Right lobe of liver (tissue), 6 donors: ENCODE measurements around the gene SLC10A3. TPM values are rescaled to one million over a fixed set of nuclear protein-coding genes. Genes with fewer than 3 reads are reported as not detected.

Experiments
- ATAC-seq, 4 donors: fragments of 200-7000 bp; cut with Tn5 transposase; one replicate each; pipeline ENCODE4 v1.9.1; 2020; ENCODE audit warnings: mild to moderate bottlenecking in 4 of 4, moderate library complexity in 4 of 4
- DNase-seq, 3 donors: peaks; one replicate each; pipeline ENCODE4 v3.0.0-alpha.2; 2020
- H3K27ac ChIP-seq, 3 donors: fragments of 200-600 bp; one replicate each; pipeline ENCODE4 v1.8.0; 2022
- H3K27me3 ChIP-seq, 2 donors: fragments of 200-600 bp; one replicate each; pipeline ENCODE4 v1.8.0; 2022
- H3K36me3 ChIP-seq, 4 donors: fragments of 200-600 bp; sonication (generic) in 1 of 4; one replicate each; pipeline versions ENCODE4 v1.5.1 to v1.8.0; 2017 to 2022; ENCODE audit warnings: control low read depth in 1 of 4
- H3K4me1 ChIP-seq, 4 donors: fragments of 200-600 bp; sonication (generic) in 1 of 4; one replicate each; pipeline versions ENCODE4 v1.5.1 to v1.8.0; 2017 to 2022; ENCODE audit warnings: control low read depth in 1 of 4
- H3K4me3 ChIP-seq, 3 donors: fragments of 200-600 bp; one replicate each; pipeline ENCODE4 v1.8.0; 2022
- H3K9me3 ChIP-seq, 4 donors: fragments of 200-600 bp; sonication (generic) in 1 of 4; one replicate each; pipeline versions ENCODE4 v1.5.1 to v1.8.0; 2017 to 2022; ENCODE audit warnings: control low read depth in 1 of 4
- CTCF ChIP-seq, 4 donors: fragments of 200-600 bp in 3 of 4; fragments of 450-650 bp in 1 of 4; IDR thresholded peaks; one replicate each; pipeline versions ENCODE4 v1.5.1 to v1.8.0; 2016 to 2022; ENCODE audit warnings: antibody characterized with exemption in 4 of 4, mild to moderate bottlenecking in 2 of 4
- POLR2A ChIP-seq: fragments of 450-650 bp; IDR thresholded peaks from one replicate; pipeline ENCODE4 v1.6.1; 2017; ENCODE audit warnings: antibody characterized with exemption, mild to moderate bottlenecking
- WGBS: methylation state at CpG from one replicate; pipeline ENCODE4 v1.1.6; 2018; ENCODE audit warnings: low coverage, low lambda C conversion rate; ENCODE audit not compliant: insufficient coverage; ENCODE audit errors: missing lambda C conversion rate; 5-methylcytosine and 5-hydroxymethylcytosine counted together
- intact Hi-C, 2 donors: fragments of 100-400 bp; cut with DNase I; formaldehyde crosslinking; loops; one replicate each; pipeline versions ENCODE4 v1.11.2 to v1.14.1; 2022
- total RNA-seq, 6 experiments: library from RNA; depleted of rRNA in 2 of 6; stranded (reverse); fragments of >200 nt in 2 of 6; fragmentation: NEBNext Ultra II Directional in 3 of 6; extraction: Animal tissue kit (Norgen Biotek cat#: 25700) in 3 of 6; gene quantifications; one replicate each; pipeline versions ENCODE4 v1.1.0 to v1.2.4, GENCODE V29; 2016 to 2023
- donor health status: DM: no; HTN: yes; CAD: no.
- donor health status: DM: no; HTN: no; CAD: no.
- donor health status: DM: no; HTN: no; CAD: no.
- donor health status: DM: no; HTN: yes; CAD: no.
- donor health status: DM: no; HTN: yes; CAD: no.

Gene SLC10A3
- total RNA-seq, 6 experiments from 2014 or later, result 3.0 to 15.2 (median 5.1) TPM

GRCh38 chrX:154471839-154472684, 18.4 kb downstream of the SLC10A3 start:
- intact Hi-C loops, result no loop called here
- ATAC-seq (no peak), DNase-seq (peak in 1 of 3 donors; percentile 19)
- TF ChIP-seq CTCF (IDR thresholded peaks at IDR 0.05) (no peak), POLR2A (no peak)
- no peak overlapping the region for H3K4me3 ChIP-seq
- H3K36me3 ChIP-seq, result no peaks in the 10 kb centered on the region
- H3K27ac ChIP-seq, result no peak overlapping the region
- H3K27me3 ChIP-seq, result no peaks in the 10 kb centered on the region
- no peaks in the 10 kb centered on the region for H3K4me1 ChIP-seq
- H3K9me3 ChIP-seq, result no peaks in the 10 kb centered on the region
- WGBS, result 48% methylated on average over 8 of the region's 23 CpGs

- no peak overlapping the region for H3K27ac ChIP-seq
- WGBS, result 86% methylated on average over 2 of the region's 23 CpGs
- no peaks in the 10 kb centered on the region for H3K9me3 ChIP-seq
- no peak overlapping the region for H3K4me3 ChIP-seq
- H3K4me1 ChIP-seq, result no peaks in the 10 kb centered on the region
- DNase-seq (no peak), ATAC-seq (no peak)
- intact Hi-C loops, result no loop called here
- no peaks in the 10 kb centered on the region for H3K27me3 ChIP-seq
- no peak for TF ChIP-seq CTCF (IDR thresholded peaks at IDR 0.05)
- no peak for TF ChIP-seq POLR2A
- no peaks in the 10 kb centered on the region for H3K36me3 ChIP-seq
Observed at GRCh38 chrX:154470914-154471568, 19.4 kb downstream of the SLC10A3 start.

- H3K36me3 ChIP-seq, result no peaks in the 10 kb centered on the region
- no peaks in the 10 kb centered on the region for H3K9me3 ChIP-seq
- no peak overlapping the region for H3K27ac ChIP-seq
- no peaks in the 10 kb centered on the region for H3K4me1 ChIP-seq
- TF ChIP-seq POLR2A, result no peak
- no peak for TF ChIP-seq CTCF (IDR thresholded peaks at IDR 0.05)
- H3K4me3 ChIP-seq, result no peak overlapping the region
- no peaks in the 10 kb centered on the region for H3K27me3 ChIP-seq
- ATAC-seq (no peak), DNase-seq (peak in 1 of 3 donors; percentile 16)
- WGBS, result no CpG with 5 or more reads among the region's 14 CpGs
- intact Hi-C loops, result no loop called here
Observed at GRCh38 chrX:154470434-154470833, 20.0 kb downstream of the SLC10A3 start.

- no peak for ATAC-seq
- no peak overlapping the region for H3K4me3 ChIP-seq
- peak in 1 of 3 donors; percentile 14 for DNase-seq
- H3K27ac ChIP-seq, result no peak overlapping the region
- no CpG with 5 or more reads among the region's 18 CpGs for WGBS
- no peaks in the 10 kb centered on the region for H3K27me3 ChIP-seq
- TF ChIP-seq CTCF (IDR thresholded peaks at IDR 0.05), result no peak
- H3K9me3 ChIP-seq, result no peaks in the 10 kb centered on the region
- intact Hi-C loops, result no loop called here
- H3K4me1 ChIP-seq, result no peaks in the 10 kb centered on the region
- no peaks in the 10 kb centered on the region for H3K36me3 ChIP-seq
Observed at GRCh38 chrX:154469880-154470279, 20.5 kb downstream of the SLC10A3 start.
